GM19099 (cell line): ENCODE measurements around the gene ANHX.

Source experiments
- POLR2A ChIP-seq: IDR thresholded peaks from 3 replicates; pipeline ENCODE4 v1.6.1; 2011; ENCODE audit warnings: low read depth; ENCODE audit not compliant: insufficient read length; ENCODE audit errors: extremely low read depth

ANHX gene

GRCh38 chr12:133217219-133217618 is 18.5 kb downstream of the ANHX start:
- no peak for TF ChIP-seq POLR2A

DNA sequence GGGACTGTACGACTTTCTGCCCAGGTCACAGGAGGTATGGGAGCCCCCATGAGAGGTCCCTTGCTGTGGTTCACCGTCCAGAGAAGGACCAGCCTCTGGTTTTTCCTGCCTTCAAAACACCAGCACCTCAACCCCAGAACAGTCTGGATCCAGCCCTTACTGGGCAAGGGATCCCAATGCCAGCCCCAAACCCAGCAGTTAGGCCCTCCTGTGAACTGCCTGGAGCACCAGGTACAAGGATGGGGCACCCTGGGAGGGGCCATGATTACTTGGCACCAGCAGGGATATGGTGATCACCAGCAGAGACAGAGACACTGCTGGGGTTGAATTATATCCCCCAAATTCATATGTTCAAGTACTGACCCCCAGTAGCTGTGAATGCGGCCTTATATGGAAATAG is 20.0 kb downstream of the ANHX start:
- no peak for TF ChIP-seq POLR2A

DNA sequence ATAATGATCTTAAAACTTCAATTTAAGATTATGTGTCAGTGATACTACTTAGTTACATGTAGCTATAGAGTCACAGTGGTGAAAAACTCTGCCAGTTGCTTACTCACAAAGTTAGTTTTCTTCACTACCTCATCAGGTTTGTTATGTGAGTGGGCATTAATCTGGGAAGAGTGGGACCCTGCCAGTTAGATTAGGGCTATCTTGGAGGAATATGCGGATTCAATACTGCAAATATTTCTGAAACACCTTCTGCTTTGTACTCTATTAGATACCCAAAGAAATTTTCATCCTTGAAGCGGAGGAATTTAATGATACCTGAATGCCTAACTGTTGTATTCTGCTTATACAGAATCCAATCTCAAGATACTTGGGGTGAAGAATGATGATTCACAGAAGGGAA is 29.3 kb downstream of the ANHX start:
- TF ChIP-seq POLR2A = no peak

GRCh38 chr12:133204264-133204603 is 31.4 kb downstream of the ANHX start:
- no peak for TF ChIP-seq POLR2A

DNA sequence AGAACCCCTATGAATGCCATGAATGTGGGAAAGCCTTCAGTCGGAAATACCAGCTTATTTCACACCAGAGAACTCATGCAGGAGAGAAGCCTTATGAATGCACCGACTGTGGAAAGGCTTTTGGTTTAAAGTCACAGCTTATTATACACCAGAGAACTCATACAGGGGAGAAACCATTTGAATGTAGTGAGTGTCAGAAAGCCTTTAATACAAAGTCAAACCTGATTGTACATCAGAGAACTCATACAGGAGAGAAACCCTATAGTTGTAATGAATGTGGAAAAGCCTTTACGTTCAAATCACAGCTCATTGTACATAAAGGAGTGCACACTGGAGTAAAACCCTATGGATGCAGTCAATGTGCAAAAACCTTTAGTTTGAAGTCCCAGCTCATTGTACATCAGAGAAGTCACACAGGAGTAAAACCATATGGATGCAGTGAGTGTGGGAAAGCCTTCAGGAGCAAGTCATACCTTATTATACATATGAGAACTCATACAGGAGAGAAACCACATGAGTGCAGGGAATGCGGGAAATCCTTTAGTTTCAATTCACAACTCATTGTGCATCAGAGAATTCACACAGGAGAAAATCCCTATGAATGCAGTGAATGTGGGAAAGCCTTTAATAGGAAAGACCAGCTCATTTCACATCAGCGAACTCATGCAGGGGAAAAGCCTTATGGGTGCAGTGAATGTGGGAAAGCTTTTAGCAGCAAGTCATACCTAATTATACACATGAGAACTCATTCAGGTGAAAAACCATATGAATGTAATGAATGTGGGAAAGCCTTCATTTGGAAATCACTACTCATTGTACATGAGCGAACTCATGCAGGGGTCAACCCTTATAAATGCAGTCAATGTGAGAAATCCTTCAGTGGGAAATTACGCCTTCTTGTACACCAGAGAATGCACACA is 32.1 kb downstream of the ANHX start:
- TF ChIP-seq POLR2A = no peak

DNA sequence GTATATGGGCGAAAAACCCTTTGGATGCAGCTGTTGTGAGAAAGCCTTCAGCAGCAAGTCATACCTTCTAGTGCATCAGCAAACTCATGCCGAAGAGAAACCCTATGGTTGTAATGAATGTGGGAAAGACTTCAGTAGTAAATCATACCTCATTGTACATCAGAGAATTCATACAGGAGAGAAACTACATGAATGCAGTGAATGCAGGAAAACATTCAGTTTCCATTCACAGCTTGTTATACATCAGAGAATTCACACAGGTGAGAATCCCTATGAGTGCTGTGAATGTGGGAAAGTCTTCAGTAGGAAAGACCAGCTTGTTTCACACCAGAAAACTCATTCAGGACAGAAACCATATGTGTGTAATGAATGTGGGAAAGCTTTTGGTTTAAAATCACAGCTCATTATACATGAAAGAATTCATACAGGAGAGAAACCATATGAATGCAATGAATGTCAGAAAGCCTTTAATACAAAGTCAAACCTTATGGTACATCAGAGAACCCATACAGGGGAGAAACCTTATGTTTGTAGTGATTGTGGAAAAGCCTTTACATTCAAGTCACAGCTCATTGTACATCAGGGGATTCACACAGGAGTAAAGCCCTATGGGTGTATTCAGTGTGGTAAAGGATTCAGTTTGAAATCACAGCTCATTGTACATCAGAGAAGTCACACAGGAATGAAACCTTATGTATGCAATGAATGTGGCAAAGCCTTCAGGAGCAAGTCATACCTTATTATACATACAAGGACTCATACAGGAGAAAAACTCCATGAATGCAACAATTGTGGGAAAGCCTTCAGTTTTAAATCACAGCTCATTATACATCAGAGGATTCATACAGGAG is 33.0 kb downstream of the ANHX start:
- TF ChIP-seq POLR2A = no peak

- no peak for TF ChIP-seq POLR2A
Measured at GRCh38 chr12:133201888-133202287, 33.8 kb downstream of the ANHX start.

DNA sequence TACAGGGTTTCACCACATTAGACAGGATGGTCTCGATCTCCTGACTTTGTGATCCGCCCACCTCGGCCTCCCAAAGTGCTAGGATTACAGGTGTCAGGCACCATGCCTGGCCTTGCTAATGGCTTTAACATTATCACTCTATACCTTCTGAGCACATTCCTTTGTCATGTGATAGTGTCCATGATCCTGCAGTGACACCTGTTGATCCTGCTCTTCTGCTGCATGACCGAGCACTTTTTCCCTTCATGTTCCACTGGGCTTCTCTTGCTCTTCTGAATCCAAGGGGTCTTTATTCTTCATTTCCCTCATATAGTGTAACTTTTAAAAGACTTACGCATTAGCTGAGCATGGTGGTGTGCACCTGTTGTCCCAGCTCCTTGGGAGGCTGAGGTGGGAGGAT is 42.8 kb downstream of the ANHX start:
- TF ChIP-seq POLR2A = no peak

DNA sequence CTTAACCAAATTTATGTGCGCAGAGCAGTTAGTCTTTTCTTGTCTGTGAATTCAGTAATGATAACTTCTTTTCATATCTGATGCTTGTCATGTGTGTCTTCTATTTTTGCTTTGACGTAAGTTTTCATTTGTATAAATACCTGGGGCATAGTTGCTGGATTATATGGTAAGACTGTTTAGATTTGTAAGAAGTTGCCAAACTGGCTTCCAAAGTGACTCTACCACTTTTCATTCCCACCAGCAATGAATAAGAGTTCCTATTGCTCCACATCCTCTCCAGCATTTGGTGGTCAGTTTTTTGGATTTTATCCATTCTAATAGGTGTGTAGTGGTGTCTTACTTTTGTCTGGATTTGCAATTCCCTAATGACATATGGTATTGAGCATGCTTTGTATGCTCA is 45.5 kb downstream of the ANHX start:
- TF ChIP-seq POLR2A = no peak

DNA sequence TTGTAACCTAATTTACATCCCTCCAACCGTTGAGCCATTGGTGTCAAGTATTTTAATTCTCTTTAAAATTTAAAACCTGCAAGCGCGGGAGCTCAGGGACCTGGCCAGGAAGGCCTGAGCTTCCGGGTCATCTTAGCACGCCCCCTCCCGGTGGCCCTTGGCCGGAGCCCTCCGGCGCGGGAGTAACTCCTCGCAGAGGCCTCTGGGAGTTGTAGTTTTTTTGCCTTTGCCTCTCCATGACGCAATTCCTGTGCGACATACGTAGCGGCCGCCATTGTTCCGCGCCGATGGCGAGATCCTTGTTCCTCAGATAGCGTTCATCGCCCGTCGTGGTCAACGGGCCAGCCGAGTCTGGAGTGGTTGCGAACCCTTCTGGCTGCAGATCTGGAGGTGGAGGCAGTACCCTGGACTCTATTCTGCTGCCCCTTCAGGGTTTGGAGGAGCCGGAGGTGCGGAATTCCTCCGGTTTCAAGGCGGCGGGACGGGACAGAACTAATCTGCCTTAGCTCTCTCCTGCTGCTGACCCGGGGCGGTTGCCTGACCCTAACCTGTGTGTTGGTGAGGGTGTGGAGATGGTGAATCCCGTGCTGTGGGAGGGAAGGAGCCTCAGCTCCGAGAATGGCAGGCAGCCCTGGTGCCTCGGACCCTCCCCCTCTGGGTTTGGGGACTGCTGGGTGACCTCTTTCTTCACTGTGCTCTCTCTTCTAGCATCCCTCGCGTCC is 54.3 kb downstream of the ANHX start, which contains the start of gene ZNF268:
Gene ZNF268 (plus strand): TSS at position 258 of the 722 bp plus-strand sequence. CDS start 503 bp downstream, outside the sequence.
- peak; percentile 74 for TF ChIP-seq POLR2A

DNA sequence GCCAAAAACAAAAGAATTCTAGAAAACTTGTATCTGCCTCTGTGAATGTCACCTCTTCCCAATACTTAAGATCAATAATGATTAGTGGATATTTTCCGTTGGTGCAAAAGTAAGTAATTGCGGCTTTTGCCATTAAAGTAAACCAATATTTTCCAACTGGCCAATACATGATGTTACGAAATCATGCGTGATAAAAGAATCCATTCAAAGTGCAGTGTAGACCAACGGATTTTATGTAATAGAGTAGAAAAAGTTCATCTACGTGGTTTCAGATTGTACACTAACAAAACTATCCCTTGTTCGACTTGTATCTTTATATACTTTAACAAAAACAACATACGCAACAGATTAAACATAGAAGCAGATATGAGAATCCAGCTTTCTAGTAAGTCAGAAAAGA is 55.0 kb downstream of the ANHX start:
- TF ChIP-seq POLR2A = no peak

DNA sequence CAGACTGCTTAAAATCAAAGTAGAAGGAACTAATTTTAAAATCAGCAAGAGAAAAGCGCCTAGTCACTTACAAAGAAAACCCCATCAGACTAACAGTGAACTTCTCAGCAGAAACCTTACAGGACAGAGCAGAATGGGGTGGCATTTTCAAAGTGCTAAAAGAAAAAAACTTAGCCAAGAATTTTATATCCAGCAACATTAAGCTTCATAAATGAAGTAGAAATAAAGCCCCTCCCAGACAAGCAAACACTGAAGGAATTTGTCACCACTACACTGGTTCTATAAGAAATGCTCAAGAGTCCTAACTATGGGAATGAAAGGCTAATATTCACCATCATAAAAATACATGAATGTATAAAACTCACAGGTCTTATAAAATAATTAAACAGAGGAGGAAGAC is 60.8 kb downstream of the ANHX start:
- no peak for TF ChIP-seq POLR2A

- no peak for TF ChIP-seq POLR2A
Measured at GRCh38 chr12:133172491-133172890, 63.2 kb downstream of the ANHX start.
